ENCODE measurements around the gene ST6GAL1. TPM values are rescaled to one million over a fixed set of nuclear protein-coding genes. Genes with fewer than 3 reads are reported as not detected.

ST6GAL1 gene
- total and polyA plus RNA-seq, 7 donors = 5.4 to 60.5 (median 10.0) TPM

DNA sequence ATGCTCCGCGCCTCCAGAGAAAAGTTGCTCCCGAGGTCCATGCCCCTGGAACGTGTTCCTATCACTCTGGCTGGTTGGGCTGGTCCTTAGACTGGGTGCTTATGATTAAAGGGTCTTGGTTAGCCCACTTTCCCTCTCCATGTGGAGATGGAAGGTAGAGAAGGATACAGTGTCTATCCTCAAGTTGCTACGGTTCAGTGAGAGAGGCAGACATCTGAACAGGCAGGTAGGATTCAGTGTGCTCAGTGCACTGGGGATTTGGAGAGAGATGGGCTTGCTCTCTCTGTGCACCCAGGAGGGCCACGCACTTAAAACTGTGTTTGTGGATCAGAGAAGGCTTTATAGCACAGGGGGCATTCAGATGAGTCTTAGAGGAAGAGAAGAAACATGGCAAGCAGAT is 146.0 kb downstream of the ST6GAL1 start:
- intact Hi-C loops (cut with DNase I) = no loop called here
- H3K27me3 ChIP-seq = no peaks in the 10 kb centered on the region
- H3K4me3 ChIP-seq = no peak overlapping the region
- no peak for DNase-seq
- 94 to 95% methylated on average over 6 of the region's 6 CpGs for WGBS, 2 donors
- TF ChIP-seq POLR2AphosphoS5 (IDR thresholded peaks at IDR 0.05) (no peak), POLR2A (IDR thresholded peaks at IDR 0.05) (no peak), CTCF (IDR thresholded peaks at IDR 0.05) (no peak), EP300 (IDR thresholded peaks at IDR 0.05) (no peak)
- no peaks in the 10 kb centered on the region for H3K36me3 ChIP-seq
- H3K27ac ChIP-seq = no peak overlapping the region
- H3K4me1 ChIP-seq = no peaks in the 10 kb centered on the region
- H3K9me3 ChIP-seq = no peaks in the 10 kb centered on the region

DNA sequence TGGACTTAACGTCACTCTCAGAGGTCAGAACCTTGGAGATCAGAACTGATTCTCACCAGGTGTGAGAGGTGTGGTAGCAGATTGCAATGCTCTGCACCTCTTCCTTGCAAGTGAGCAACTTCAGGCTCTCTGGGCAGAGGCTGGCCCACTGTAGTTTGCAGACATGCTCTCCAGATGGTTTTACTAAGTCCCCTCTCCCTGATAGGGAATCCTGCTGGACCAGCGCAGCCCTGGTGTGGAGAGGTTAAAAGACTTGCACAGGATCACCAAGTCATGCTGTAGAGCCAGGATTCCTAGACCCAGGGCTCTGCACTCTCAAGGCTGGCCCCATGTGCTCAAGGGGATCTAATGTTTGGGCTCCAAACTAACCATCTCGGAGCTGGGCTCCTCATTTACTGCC is 146.8 kb downstream of the ST6GAL1 start:
- no peaks in the 10 kb centered on the region for H3K36me3 ChIP-seq
- no peak overlapping the region for H3K27ac ChIP-seq
- no peak overlapping the region for H3K4me3 ChIP-seq
- no peak for DNase-seq
- H3K27me3 ChIP-seq = no peaks in the 10 kb centered on the region
- TF ChIP-seq CTCF (IDR thresholded peaks at IDR 0.05) = no peak
- TF ChIP-seq POLR2AphosphoS5 (IDR thresholded peaks at IDR 0.05) = no peak
- no peak for TF ChIP-seq EP300 (IDR thresholded peaks at IDR 0.05)
- no peak for TF ChIP-seq POLR2A (IDR thresholded peaks at IDR 0.05)
- intact Hi-C loops (cut with DNase I) = no loop called here
- 93 to 94% methylated on average over 3 of the region's 3 CpGs for WGBS, 2 donors
- no peaks in the 10 kb centered on the region for H3K9me3 ChIP-seq
- no peaks in the 10 kb centered on the region for H3K4me1 ChIP-seq

DNA sequence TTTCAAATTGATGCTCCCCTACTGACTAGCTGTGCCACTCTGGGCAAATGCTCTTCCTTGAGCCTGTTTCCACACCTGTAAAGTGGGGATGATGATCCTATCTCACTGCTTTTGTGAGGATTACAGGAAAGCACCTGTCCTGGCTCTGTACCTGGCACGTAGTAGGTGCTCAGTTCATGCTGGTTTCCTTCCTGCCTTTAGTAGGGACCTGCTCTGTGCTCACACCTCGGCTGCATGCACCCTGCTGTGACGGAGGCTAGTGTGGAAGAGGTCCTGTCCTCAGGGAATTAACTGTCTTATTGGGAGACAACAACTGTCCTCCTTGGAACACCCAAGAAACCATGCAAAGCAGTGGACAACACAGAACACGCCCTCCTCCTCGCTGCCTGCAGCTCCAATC is 147.2 kb downstream of the ST6GAL1 start:
- intact Hi-C loops (cut with DNase I) = no loop called here
- 92 to 95% methylated on average over 5 of the region's 5 CpGs for WGBS, 2 donors
- Histone ChIP-seq H3K4me1 (no peaks in the 10 kb centered on the region), H3K27ac (no peak overlapping the region), H3K36me3 (no peaks in the 10 kb centered on the region), H3K27me3 (no peaks in the 10 kb centered on the region), H3K9me3 (no peaks in the 10 kb centered on the region), H3K4me3 (no peak overlapping the region)
- TF ChIP-seq POLR2A (IDR thresholded peaks at IDR 0.05) = no peak
- no peak for TF ChIP-seq CTCF (IDR thresholded peaks at IDR 0.05)
- DNase-seq = no peak

DNA sequence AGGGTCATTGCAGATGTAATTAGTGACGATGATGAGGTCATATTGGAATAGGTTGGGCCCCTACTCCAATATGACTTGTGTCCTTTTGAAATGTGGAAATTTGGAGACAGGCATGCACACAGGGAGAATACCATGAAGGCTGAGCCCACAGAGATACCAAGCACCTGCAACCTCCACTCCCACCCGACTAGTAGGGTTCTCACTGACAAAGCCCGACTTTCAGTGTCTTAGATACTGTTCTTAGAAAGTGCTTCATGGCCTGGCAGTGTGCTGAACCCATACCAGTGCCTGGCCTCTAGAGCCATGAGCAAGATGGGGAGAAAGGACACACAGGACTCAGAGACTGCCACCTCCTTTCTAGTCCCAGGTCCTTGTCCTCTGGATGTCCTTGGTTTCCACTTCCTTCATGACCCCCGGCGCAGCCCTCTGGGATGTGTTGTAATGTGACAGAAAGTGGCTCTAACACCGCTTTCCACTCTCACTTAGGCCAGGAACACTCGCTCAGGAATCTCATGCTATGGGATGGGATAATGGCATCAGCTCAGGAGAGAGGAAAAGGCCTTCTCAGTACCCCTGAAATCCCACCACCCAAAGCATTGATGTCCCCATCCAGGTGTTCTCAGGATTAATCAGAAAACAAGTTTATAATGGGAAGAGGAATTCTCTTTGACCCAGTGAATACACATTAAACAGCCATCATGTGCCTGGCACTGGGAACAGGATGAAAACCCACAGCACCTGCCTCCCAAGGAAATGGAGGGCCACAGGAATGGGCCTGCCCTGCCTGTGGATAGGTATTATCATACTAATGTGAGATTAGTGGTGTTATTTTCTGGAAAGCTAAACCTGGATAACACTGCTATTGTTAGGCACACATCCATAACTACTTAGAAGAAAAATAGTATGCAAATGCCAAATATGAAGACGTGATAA is 149.0 kb downstream of the ST6GAL1 start:
- intact Hi-C loops (cut with DNase I) = no loop called here
- WGBS, 2 donors = 82 to 93% methylated on average over 8 of the region's 8 CpGs

More for the DNA sequence above, 149.0 kb downstream of the ST6GAL1 start:
- DNase-seq = no peak
- no peak for TF ChIP-seq CTCF (IDR thresholded peaks at IDR 0.05)
- H3K4me3 ChIP-seq = no peak overlapping the region
- H3K9me3 ChIP-seq = no peaks in the 10 kb centered on the region
- no peaks in the 10 kb centered on the region for H3K36me3 ChIP-seq
- H3K27me3 ChIP-seq = no peaks in the 10 kb centered on the region
- H3K27ac ChIP-seq = no peak overlapping the region
- H3K4me1 ChIP-seq = no peaks in the 10 kb centered on the region
